Spleen (tissue), 7 donors: Measurements from ENCODE around the gene EYS.

Experiments
- CTCF ChIP-seq, 11 experiments: fragments of 200-600 bp in 7 of 11; fragments of 450-650 bp in 4 of 11; sonication (generic) in 4 of 11; IDR thresholded peaks in 8 of 11; conservative IDR thresholded peaks in 3 of 11; 1 replicate in 7 of 11; 2 replicates in 4 of 11; pipeline versions ENCODE4 v1.4.0 to v1.8.0; 2016 to 2021; ENCODE audit warnings: antibody characterized with exemption in 11 of 11, inconsistent platforms in 4 of 11, mild to moderate bottlenecking in 1 of 11
- POLR2AphosphoS5 ChIP-seq, 3 donors: sonication (generic); formaldehyde crosslinking; IDR thresholded peaks; one replicate each; pipeline ENCODE4 v1.5.1; 2017; ENCODE audit warnings: antibody characterized with exemption in 3 of 3
- donor health status: DM: no; HTN: no; CAD: no; lungs with moderate emphysema.
- donor health status: DM: no; HTN: no; CAD: no.
- donor health status: DM: no; HTN: no; CAD: no.

DNA sequence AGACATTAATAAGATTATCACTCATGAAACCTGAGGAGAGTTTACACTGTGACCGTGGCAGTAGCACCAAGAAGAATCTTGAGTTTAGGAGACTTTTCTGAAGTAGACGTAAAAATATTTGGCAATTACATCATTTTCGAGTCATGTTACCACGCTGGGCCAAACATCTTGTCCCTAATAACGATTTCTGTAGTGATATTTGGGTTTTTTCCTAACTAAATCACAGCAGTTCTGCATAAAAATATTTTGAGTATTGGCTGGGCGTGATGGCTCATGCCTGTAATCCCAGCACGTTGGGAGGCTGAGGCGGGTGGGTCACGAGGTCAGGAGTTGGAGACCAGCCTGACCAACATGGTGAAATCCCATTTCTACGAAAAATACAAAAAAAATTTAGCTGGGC is 1809.1 kb downstream of the EYS start:
- no peak for TF ChIP-seq CTCF (IDR thresholded peaks at IDR 0.05 in 8 of 11, conservative IDR thresholded peaks at IDR 0.05 in 3 of 11)
- no peak for TF ChIP-seq POLR2AphosphoS5 (IDR thresholded peaks at IDR 0.05)
